DOHH2 (cell line): ENCODE results near the gene RELN.

Experiments
- CTCF ChIP-seq: fragments of 200-600 bp; sonication (generic); IDR thresholded peaks from one replicate; pipeline ENCODE4 v1.5.1; 2014; ENCODE audit warnings: antibody characterized with exemption, mild to moderate bottlenecking, low read depth, low read length; ENCODE audit not compliant: poor library complexity, severe bottlenecking
- EZH2phosphoT487 ChIP-seq: fragments of 200-600 bp; sonication (generic); IDR thresholded peaks from 2 replicates; pipeline ENCODE4 v1.6.1; 2017; ENCODE audit warnings: borderline replicate concordance, mild to moderate bottlenecking, antibody characterized with exemption, low read length, moderate library complexity, mixed read lengths

DNA sequence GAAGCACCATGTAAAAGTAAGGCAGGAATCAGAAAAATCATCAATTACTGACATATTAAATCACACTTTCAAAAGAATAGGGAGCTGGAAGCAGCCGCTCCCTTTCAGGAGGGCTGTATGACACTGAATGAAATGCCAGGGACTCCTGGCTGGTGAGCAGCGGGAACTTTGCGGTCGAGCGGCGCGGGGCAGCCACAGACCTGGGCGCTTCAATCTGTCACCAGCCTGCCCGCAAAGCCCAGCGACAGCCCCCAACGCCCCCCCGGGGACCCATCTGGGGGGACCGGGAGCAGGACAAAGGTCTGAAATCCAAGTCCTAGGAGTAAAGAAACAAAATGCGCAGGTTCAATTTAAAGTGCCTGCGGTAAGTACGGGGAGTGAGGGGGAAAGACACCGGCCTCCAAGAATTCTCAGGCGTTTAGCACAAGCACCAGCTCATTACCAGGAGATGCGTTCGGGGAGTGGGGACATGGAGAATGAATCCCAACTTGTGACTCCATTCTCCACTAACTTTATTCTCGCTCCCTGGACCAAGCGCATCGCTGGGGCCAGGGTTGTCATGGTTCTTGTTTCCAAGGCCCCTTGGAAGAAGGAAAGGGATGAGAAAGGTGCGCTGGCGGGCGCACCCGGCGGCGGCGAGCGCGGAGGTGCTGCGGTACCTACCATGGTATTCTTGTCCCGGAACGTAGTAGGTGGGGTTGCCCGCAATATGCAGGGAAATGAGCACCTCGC lies 824 bp downstream of the RELN start:
- TF ChIP-seq CTCF (no peak), EZH2phosphoT487 (no peak)
